Measurements from ENCODE around the gene AOPEP.
"Not testable (repeated sequence)": the region's sequence is repeated elsewhere in the genome, so short reads cannot be mapped to it uniquely, and the experiment has no call there.

The AOPEP gene

DNA sequence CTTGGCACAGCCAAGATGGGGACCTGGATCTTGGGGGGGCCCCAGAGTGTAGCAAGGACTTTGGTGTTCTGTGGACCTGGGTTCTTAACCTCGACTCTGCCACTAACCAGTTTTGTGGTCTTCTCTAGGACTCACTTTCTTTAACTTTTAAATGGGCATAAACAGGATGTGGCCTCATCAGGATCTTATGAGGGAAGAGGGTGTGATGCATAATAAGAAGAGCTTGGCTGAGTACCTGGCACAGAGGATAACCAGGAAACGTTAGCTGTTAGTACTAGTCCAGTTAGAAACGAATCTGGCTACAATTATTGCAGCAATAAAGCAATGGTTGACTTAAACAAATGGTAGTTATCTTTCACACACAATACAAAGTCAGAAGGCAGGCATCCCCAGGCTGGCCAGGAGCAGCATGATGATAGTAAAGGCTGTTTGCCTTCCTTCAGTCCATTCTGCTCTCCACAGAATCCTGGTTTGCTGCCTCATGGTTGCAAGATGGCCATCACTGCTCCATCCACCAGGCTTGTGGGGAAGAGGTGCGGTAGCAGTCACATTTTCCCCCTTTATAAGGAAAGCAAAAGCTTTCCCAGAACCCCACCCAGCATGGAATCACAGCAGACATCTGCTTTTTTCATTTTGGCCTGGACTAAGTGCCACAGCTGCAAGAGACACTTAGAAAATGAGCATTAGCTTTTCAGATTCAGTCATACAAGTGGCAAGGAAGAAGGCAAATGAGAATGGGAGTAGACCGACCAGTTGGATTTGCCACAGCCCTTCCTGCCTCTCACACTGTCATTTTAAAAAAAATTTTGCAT, 225.0 kb downstream of the AOPEP start:
- Histone ChIP-seq H3K4me3 (no peak overlapping the region), H3K27ac (peak overlapping the region in 14 of 21 experiments; percentile 8 to 79 (median 60))

DNA sequence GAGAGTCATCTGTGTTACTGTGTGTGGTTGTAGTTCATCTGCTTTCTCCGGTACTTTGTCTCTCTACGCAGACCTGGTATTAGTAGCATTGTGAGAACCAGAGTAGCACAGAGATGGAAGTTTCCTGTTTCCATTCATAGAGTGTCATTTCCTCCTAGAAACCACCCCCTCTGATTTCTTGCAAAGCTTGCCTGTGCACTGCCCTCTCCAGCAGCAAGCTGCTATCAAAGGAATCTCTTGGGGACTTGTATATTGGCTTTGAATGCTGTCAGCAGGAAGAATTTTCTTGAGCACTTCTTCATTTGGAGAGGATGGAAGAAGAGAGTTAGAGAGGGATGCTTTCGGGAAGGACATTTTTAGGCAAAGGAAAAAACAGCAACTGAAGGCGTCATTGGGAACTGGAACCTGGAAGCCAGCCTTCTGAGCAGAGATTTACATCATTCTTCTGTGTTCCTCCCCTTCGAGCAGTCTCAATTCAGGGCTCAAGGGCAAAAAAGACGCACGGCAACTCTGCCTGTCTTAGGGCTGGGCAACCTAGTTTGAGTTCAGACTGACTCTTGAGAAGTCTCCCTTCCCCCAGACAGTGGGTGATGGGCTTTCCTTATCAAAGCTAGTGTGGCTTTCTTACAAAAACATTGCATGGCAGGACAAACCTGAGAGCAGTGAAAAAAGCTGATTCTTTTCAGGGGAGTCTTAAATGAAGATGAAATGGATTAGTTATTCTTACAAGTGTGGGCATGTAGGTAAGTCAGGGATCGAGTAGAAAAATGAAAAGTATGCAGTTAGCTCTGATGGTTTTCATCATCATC, 226.3 kb downstream of the AOPEP start:
- no peak overlapping the region for H3K4me3 ChIP-seq
- H3K27ac ChIP-seq, result peak overlapping the region in 17 of 21 experiments; percentile 4 to 79 (median 57)

GRCh38 chr9:94956731-94957130, 230.2 kb downstream of the AOPEP start:
- Histone ChIP-seq H3K27ac (no peak overlapping the region), H3K4me3 (no peak overlapping the region)

DNA sequence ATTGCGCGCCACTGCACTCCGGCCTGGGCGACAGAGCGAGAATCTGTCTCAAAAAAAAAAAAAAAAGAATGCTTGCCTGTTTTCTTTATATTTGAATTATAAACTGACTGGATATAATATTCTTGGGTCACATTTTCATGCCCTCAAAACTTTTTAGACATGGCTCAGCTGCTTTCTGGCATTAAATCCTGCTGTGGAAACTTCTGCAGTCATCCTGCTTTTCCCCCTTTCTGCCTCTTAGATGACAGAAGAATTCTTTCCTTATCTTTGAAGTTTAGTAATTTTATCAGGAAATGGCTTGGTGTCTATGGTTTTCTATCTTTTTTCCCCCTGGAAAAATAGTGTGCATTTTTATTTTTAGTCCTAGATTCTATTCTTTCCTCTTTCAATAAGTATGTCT, 234.5 kb downstream of the AOPEP start:
- Histone ChIP-seq H3K4me3 (no peak overlapping the region), H3K27ac (no peak overlapping the region)

DNA sequence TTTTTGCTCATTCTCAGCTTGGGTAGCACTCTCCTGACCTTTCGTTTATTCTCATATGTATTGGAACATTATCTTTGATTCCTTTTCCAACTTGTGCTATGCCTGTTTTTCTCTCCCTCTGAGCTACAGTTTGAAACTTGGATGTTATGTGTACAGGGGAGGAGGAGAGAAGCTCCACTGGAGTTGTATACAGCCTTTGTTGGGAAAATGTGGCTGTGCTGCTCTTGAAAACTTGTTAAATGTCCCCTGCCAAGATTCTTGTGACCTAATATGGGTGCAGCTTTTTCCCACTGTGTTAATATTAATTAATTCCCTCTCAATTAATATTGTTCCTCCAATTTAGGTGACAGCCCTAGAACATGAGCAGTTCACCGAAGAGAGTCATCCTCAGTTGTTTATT, 235.4 kb downstream of the AOPEP start:
- H3K4me3 ChIP-seq, result no peak overlapping the region
- H3K27ac ChIP-seq, result no peak overlapping the region

- not testable (repeated sequence) for H3K27ac ChIP-seq, H3K4me3 ChIP-seq
These were observed 239.1 kb downstream of the AOPEP start for GRCh38 chr9:94965631-94966030.

DNA sequence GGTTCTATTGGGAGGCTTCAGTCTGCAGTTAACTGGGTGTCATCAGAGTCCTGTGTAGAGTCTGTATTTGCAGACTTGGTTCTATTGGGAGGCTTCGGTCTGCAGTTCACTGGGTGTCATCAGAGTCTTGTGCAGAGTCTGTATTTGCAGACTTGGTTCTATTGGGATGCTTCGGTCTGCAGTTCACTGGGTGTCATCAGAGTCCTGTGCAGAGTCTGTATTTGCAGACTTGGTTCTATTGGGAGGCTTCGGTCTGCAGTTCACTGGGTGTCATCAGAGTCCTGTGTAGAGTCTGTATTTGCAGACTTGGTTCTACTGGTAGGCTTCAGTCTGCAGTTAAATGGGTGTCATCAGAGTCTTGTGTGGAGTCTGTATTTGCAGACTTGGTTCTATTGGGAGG, 239.5 kb downstream of the AOPEP start:
- H3K27ac ChIP-seq, H3K4me3 ChIP-seq: not testable (repeated sequence)

DNA sequence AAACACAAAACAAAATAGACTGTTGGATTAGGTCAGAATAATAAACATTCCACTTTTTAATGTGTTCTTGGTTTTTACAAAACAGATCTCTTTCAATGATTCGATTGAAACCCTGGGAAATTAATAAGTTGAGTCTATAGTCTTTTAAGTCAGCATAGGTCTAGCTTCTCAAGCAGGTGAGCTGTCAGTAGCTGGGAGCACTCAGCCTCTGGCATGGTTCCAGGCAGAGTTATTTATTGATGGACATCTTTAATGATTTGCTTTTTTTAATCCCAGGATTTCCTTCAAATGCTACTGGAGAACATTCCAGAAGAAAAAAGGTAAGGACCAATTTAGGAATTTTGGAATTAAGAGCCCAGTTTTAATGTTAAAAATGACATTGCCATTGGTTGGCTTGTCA, 241.0 kb downstream of the AOPEP start:
- no peak overlapping the region for H3K27ac ChIP-seq

GRCh38 chr9:94971378-94972131, 245.1 kb downstream of the AOPEP start:
- Histone ChIP-seq H3K27ac (peak overlapping the region in 3 of 21 experiments; percentile 22 to 54 (median 38)), H3K4me3 (no peak overlapping the region)

More for the DNA sequence above, 241.0 kb downstream of the AOPEP start:
- no peak overlapping the region for H3K4me3 ChIP-seq

- H3K4me3 ChIP-seq, result no peak overlapping the region
- peak overlapping the region in 4 of 21 experiments; percentile 23 to 71 (median 46) for H3K27ac ChIP-seq
These were observed 247.0 kb downstream of the AOPEP start for GRCh38 chr9:94973451-94973941.

GRCh38 chr9:94974154-94974879, 247.8 kb downstream of the AOPEP start:
- H3K27ac ChIP-seq, result peak overlapping the region in 6 of 21 experiments; percentile 8 to 71 (median 43)
- H3K4me3 ChIP-seq, result no peak overlapping the region

DNA sequence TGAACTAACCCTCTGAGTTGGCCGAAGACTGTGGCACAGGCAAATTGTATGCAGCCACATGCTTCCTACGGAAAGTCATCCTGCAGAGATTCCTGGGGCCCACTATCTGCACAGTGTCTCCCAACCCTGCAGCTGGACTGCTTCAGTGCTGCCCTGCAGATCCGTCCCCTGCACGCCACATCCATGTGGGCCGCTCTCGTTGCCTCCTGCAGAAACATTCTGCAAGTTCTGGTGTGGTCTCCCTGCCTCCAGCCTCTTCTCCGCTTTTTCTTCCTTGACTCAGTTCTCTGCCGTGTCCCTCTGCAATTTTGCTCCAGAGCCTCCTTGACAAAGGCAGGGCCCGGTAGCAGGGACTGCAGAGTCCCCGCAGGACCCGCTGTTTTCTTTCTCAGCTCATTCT, 249.0 kb downstream of the AOPEP start:
- Histone ChIP-seq H3K27ac (peak overlapping the region in 1 of 21 experiments; percentile 71), H3K4me3 (no peak overlapping the region)

- no peak overlapping the region for H3K4me3 ChIP-seq
- no peak overlapping the region for H3K27ac ChIP-seq
These were observed 249.6 kb downstream of the AOPEP start for GRCh38 chr9:94976077-94976476.

DNA sequence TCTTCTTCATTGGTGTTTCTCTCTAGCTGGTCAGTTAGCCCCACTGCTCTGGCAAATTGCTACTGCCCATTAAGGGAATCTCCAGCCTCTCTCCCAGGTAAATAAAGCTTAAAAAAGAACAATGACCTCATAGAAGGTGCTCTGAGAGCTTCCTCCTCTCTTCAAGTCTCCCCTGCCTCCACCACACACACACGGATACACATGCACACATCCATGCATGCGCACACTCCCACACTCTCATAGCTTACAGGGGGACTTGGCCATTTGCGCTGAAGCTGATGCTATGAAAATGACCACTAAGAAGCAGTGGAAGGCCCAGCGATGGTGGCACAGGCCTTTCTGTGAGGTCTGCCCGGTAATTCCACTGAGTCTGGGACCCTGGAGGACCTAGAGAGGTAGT, 250.9 kb downstream of the AOPEP start:
- Histone ChIP-seq H3K27ac (no peak overlapping the region), H3K4me3 (no peak overlapping the region)

- Histone ChIP-seq H3K27ac (peak overlapping the region in 3 of 21 experiments; percentile 24 to 63 (median 25)), H3K4me3 (no peak overlapping the region)
These were observed 253.5 kb downstream of the AOPEP start for GRCh38 chr9:94979904-94980507.

DNA sequence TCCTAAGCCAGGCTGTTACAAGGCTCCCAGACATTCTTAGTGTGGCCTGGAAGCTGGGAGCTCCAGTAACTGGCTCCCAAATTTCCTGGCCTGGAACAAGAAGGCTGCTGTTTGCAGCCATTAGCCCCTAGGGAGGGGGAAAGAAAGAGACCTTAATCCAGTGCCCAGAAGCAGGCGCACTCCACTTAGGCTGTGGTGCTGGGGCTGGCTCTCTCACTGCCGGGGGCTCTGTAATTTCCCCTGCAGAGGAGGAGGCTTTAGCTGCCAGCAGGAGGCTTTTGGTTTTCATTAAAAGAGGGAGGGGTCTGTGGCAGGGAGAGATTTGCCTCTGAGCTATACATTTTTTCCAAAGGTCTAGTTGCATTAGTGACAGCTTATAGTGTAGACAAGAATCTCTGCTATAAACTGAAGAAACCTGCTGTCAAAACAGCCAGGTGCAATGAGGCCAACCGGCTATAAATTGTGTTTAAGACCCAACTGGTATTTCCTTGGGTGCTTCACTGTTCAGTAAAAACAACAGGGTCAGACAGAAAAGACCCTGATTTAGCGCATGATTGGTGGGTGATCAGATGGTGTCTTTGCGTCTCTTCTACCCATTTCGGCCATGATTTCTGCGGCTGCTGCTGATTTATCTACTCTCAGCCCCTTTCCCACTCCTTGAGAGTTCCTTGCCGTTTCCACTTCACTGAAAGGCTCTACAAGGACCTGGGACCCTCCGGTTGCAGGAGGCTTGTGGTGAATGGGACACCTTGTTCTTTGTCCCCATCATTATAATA, 254.6 kb downstream of the AOPEP start:
- no peak overlapping the region for H3K4me3 ChIP-seq
- peak overlapping the region in 3 of 21 experiments; percentile 10 to 29 (median 23) for H3K27ac ChIP-seq

DNA sequence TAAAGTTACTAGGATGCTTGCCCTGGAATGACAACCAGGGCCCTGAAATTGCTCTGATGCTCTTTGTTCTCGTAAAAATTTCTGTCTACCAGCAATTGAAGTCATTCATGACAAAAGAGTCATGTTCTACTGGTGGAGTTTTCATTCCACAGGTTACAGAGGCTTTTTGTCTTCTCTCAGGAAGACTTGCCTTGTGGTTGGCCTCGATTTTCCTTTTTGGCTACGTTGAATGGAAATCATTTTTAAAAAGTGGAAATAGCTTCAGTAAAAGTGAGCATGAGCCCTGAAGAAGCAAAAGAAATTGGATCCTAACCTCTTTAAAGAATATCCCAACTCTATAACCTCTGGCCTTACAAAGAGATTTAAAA, 255.2 kb downstream of the AOPEP start:
- H3K4me3 ChIP-seq, result no peak overlapping the region
- peak overlapping the region in 1 of 21 experiments; percentile 10 for H3K27ac ChIP-seq

DNA sequence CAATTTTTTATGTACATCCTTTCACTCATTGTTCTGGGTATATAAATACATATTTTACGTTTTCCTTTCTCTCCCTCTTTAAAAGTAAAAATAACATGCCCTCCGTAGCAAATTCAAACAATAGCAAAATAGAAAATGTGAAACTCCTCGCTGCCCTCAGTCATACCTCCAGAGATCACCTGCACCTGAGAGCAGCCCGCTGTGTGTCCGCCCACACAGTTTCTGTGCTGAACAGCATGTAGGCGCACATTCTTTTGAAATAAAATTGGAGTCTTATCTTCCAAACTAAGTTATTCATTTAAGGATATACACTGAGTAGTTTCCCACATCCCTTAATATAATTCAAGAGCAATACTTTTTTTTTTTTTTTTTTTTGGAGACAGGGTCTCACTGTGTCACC, 255.7 kb downstream of the AOPEP start:
- H3K4me3 ChIP-seq, result no peak overlapping the region
- H3K27ac ChIP-seq, result no peak overlapping the region
